Neural cell (in vitro differentiated cells): ENCODE measurements around the gene IRX4. TPM values are rescaled to one million over a fixed set of nuclear protein-coding genes. Genes with fewer than 3 reads are reported as not detected.

Experiments used
- H2AFZ ChIP-seq: fragments of 200-600, 300-800 bp; sonication (generic), shearing (Covaris generic); 2 replicates; pipeline ENCODE4 v1.6.0; 2014; ENCODE audit warnings: low read depth, mild to moderate bottlenecking, antibody characterized with exemption, low read length, moderate library complexity
- H3F3A ChIP-seq: fragments of 200-600 bp; shearing (Covaris generic); 2 replicates; pipeline ENCODE4 v1.6.1; 2016; ENCODE audit warnings: mild to moderate bottlenecking, moderate library complexity, mixed read lengths, antibody characterized with exemption, low read length; ENCODE audit not compliant: insufficient read depth, poor library complexity, severe bottlenecking
- H3K27ac ChIP-seq: fragments of 200-600, 300-800 bp; sonication (generic), shearing (Covaris generic); 2 replicates; pipeline ENCODE4 v1.5.1; 2014; ENCODE audit warnings: mild to moderate bottlenecking, low read length, moderate library complexity
- H3K27me3 ChIP-seq: fragments of 300-800, 200-600 bp; sonication (generic), shearing (Covaris generic); 2 replicates; pipeline ENCODE4 v1.6.0; 2014; ENCODE audit warnings: mild to moderate bottlenecking, low read depth, low read length, moderate library complexity; ENCODE audit not compliant: insufficient read depth
- H3K36me3 ChIP-seq: fragments of 300-800, 200-600 bp; sonication (generic), shearing (Covaris generic); 2 replicates; pipeline ENCODE4 v1.5.1; 2014; ENCODE audit warnings: mild to moderate bottlenecking, antibody characterized with exemption, low read length, moderate library complexity; ENCODE audit not compliant: insufficient read depth
- H3K4me2 ChIP-seq: fragments of 300-800, 200-600 bp; sonication (generic), shearing (Covaris generic); 2 replicates; pipeline ENCODE4 v1.6.0; 2014; ENCODE audit warnings: mild to moderate bottlenecking, low read length
- H3K4me3 ChIP-seq: fragments of 300-800, 200-600 bp; sonication (generic), shearing (Covaris generic); 2 replicates; pipeline ENCODE4 v1.5.1; 2014; ENCODE audit warnings: mild to moderate bottlenecking, low read length, moderate library complexity
- H3K79me2 ChIP-seq: fragments of 200-600 bp; shearing (Covaris generic); replicated peaks from 2 replicates; pipeline ENCODE4 v1.6.0; 2014; ENCODE audit warnings: mild to moderate bottlenecking, low read length, moderate library complexity; ENCODE audit not compliant: insufficient read depth
- H3K9ac ChIP-seq: fragments of 300-800, 200-600 bp; sonication (generic), shearing (Covaris generic); 2 replicates; pipeline ENCODE4 v1.6.1; 2016; ENCODE audit warnings: mild to moderate bottlenecking, low read length, mixed read lengths
- H3K9me2 ChIP-seq: fragments of 200-600 bp; shearing (Covaris generic); 2 replicates; pipeline ENCODE4 v1.6.1; 2016; ENCODE audit warnings: mild to moderate bottlenecking, low read length, mixed read lengths; ENCODE audit not compliant: insufficient read depth
- H3K9me3 ChIP-seq: fragments of 200-600, 300-800 bp; sonication (generic), shearing (Covaris generic); 2 replicates; pipeline ENCODE4 v1.6.1; 2016; ENCODE audit warnings: mild to moderate bottlenecking, mixed run types, low read length, moderate library complexity, mixed read lengths
- H4K20me1 ChIP-seq: fragments of 200-600 bp; shearing (Covaris generic); 2 replicates; pipeline ENCODE4 v1.6.1; 2016; ENCODE audit warnings: mild to moderate bottlenecking, mixed run types; ENCODE audit not compliant: insufficient read depth
- EP300 ChIP-seq: fragments of 450-650 bp; conservative IDR thresholded peaks from 2 replicates; pipeline ENCODE4 v1.6.1; 2014; ENCODE audit warnings: antibody characterized with exemption, mild to moderate bottlenecking, moderate library complexity; ENCODE audit not compliant: poor library complexity, severe bottlenecking
- EZH2 ChIP-seq: fragments of 200-600, 300-800 bp; shearing (Covaris generic), sonication (generic); IDR thresholded peaks from 2 replicates; pipeline ENCODE4 v1.6.1; 2014; ENCODE audit warnings: antibody characterized with exemption, low read length, borderline replicate concordance, mild to moderate bottlenecking; ENCODE audit not compliant: insufficient read depth, poor library complexity, severe bottlenecking
- MXI1 ChIP-seq: fragments of 450-650 bp; conservative IDR thresholded peaks from 2 replicates; pipeline ENCODE4 v1.6.1; 2014; ENCODE audit warnings: antibody characterized with exemption, mild to moderate bottlenecking; ENCODE audit not compliant: poor library complexity, severe bottlenecking
- POLR2AphosphoS5 ChIP-seq: IDR thresholded peaks from 2 replicates; pipeline ENCODE4 v1.6.1; 2012
- RAD21 ChIP-seq: fragments of 450-650 bp; conservative IDR thresholded peaks from 2 replicates; pipeline ENCODE4 v1.6.1; 2014; ENCODE audit warnings: antibody characterized with exemption, mild to moderate bottlenecking, moderate library complexity
- SMC3 ChIP-seq: fragments of 450-650 bp; conservative IDR thresholded peaks from 2 replicates; pipeline ENCODE4 v1.6.1; 2014; ENCODE audit warnings: antibody characterized with exemption, mild to moderate bottlenecking, moderate library complexity; ENCODE audit not compliant: poor library complexity
- TAF1 ChIP-seq: IDR thresholded peaks from 2 replicates; pipeline ENCODE4 v1.6.1; 2012; ENCODE audit warnings: low read depth
- polyA plus RNA-seq: library from polyadenylated mRNA; depleted of rRNA; stranded (reverse); fragments of >200 nt; gene quantifications from 2 replicates; pipeline ENCODE4 v1.2.3, GENCODE V29; 2014
- TF ChIP-seq, protein P1 (sequence below): IDR thresholded peaks from 2 replicates; pipeline ENCODE4 v1.6.1; 2012; ENCODE audit warnings: borderline replicate concordance
- TF ChIP-seq, protein P2 (sequence below): fragments of 450-650 bp; IDR thresholded peaks from 2 replicates; pipeline ENCODE4 v1.5.1; 2014; ENCODE audit warnings: antibody characterized with exemption, mild to moderate bottlenecking, moderate library complexity; ENCODE audit not compliant: poor library complexity, severe bottlenecking

IRX4 gene
- polyA plus RNA-seq, 1 donor from 2014 or later = not detected

DNA sequence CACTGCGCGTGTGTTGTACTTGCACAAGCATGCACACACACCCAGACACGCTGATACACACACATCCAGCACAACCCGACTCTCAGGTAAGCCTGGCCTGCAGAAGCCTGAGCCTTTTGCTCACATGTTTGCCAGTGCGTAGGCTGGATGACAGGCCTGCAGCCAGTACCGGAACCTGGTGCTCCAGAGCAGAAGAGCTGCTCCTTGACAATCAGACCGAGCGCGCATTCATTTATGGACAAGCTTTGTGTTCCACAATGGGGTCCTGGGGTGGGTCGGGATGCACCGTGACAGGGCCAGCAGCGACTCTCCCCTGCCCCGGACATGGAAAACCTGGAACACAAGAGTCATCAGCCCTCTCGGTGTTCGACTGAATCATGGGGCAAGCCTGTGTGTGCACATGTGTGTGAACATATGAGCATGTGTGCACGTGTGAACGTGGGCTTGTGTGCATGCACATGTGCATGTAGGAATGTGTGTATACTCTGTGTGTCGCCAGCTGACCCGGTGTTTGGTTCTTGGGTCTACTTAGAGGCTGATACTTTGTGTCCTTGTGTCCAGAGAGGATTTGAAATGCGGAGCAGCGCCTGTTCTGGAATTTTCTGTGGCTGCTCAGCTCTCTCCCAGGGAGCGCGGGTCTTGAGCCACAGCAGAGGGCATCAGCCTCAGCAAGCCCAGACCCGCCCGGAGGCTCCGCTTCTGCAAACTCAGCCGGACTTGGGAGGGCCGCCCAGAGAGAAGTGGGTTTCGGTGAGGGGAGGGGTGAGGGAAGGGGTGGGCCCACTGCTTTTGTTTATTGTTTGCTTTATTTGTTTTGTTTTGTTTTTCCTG is 32.2 kb downstream of the IRX4 start:
- Histone ChIP-seq H4K20me1 (no peaks in the 10 kb centered on the region), H3K9me3 (no peaks in the 10 kb centered on the region), H3K9ac (no peak overlapping the region), H3F3A (no peaks in the 10 kb centered on the region), H3K79me2 (no peaks in the 10 kb centered on the region), H3K27me3 (peaks cover 50% of the 10 kb centered on the region), H3K27ac (no peak overlapping the region), H3K9me2 (no peaks in the 10 kb centered on the region), H2AFZ (no peak overlapping the region), H3K36me3 (no peaks in the 10 kb centered on the region), H3K4me2 (no peak overlapping the region), H3K4me3 (no peak overlapping the region)
- TF ChIP-seq, protein P1, sequence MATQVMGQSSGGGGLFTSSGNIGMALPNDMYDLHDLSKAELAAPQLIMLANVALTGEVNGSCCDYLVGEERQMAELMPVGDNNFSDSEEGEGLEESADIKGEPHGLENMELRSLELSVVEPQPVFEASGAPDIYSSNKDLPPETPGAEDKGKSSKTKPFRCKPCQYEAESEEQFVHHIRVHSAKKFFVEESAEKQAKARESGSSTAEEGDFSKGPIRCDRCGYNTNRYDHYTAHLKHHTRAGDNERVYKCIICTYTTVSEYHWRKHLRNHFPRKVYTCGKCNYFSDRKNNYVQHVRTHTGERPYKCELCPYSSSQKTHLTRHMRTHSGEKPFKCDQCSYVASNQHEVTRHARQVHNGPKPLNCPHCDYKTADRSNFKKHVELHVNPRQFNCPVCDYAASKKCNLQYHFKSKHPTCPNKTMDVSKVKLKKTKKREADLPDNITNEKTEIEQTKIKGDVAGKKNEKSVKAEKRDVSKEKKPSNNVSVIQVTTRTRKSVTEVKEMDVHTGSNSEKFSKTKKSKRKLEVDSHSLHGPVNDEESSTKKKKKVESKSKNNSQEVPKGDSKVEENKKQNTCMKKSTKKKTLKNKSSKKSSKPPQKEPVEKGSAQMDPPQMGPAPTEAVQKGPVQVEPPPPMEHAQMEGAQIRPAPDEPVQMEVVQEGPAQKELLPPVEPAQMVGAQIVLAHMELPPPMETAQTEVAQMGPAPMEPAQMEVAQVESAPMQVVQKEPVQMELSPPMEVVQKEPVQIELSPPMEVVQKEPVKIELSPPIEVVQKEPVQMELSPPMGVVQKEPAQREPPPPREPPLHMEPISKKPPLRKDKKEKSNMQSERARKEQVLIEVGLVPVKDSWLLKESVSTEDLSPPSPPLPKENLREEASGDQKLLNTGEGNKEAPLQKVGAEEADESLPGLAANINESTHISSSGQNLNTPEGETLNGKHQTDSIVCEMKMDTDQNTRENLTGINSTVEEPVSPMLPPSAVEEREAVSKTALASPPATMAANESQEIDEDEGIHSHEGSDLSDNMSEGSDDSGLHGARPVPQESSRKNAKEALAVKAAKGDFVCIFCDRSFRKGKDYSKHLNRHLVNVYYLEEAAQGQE = no peak
- TF ChIP-seq EZH2 (no peak), TAF1 (no peak), RAD21 (no peak), MXI1 (no peak), EP300 (no peak), POLR2AphosphoS5 (no peak), SMC3 (no peak)
- TF ChIP-seq, protein P2, sequence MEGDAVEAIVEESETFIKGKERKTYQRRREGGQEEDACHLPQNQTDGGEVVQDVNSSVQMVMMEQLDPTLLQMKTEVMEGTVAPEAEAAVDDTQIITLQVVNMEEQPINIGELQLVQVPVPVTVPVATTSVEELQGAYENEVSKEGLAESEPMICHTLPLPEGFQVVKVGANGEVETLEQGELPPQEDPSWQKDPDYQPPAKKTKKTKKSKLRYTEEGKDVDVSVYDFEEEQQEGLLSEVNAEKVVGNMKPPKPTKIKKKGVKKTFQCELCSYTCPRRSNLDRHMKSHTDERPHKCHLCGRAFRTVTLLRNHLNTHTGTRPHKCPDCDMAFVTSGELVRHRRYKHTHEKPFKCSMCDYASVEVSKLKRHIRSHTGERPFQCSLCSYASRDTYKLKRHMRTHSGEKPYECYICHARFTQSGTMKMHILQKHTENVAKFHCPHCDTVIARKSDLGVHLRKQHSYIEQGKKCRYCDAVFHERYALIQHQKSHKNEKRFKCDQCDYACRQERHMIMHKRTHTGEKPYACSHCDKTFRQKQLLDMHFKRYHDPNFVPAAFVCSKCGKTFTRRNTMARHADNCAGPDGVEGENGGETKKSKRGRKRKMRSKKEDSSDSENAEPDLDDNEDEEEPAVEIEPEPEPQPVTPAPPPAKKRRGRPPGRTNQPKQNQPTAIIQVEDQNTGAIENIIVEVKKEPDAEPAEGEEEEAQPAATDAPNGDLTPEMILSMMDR = no peak

DNA sequence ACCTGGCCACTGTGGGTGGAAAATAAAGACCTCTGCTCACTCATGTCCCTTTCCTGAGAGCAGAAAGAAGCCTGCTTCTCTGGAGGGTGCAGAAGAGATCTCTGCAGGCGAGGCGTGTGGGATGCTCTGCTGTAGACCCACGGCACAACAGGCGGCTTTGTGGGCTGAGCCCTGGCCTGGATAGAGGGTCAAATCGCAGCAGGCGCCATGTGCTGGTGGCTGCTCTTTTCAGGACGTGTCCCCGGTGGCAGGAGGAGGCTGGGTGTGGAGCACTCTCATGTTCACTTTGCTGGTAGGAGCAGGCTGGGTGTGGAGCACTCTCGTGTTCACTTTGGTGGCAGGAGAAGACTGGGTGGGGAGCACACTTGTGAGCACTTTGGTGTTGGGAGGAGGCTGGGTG is 35.1 kb downstream of the IRX4 start:
- Histone ChIP-seq H3K9me3 (no peaks in the 10 kb centered on the region), H3K36me3 (no peaks in the 10 kb centered on the region), H4K20me1 (no peaks in the 10 kb centered on the region), H3F3A (no peaks in the 10 kb centered on the region), H3K4me2 (no peak overlapping the region), H3K9me2 (no peaks in the 10 kb centered on the region), H3K79me2 (no peaks in the 10 kb centered on the region), H2AFZ (no peak overlapping the region), H3K9ac (no peak overlapping the region), H3K27me3 (peaks cover 40% of the 10 kb centered on the region), H3K27ac (no peak overlapping the region), H3K4me3 (no peak overlapping the region)
- TF ChIP-seq, protein P1 = no peak
- TF ChIP-seq SMC3 = no peak
- TF ChIP-seq POLR2AphosphoS5 = no peak
- no peak for TF ChIP-seq MXI1
- TF ChIP-seq TAF1 = no peak
- TF ChIP-seq, protein P2 = no peak
- TF ChIP-seq RAD21 = no peak
- TF ChIP-seq EP300 = no peak
- no peak for TF ChIP-seq EZH2
